Measurements from ENCODE around the gene CAMTA1. TPM values are rescaled to one million over a fixed set of nuclear protein-coding genes. Genes with fewer than 3 reads are reported as not detected.

The CAMTA1 gene
- total RNA-seq, 3 donors from 2014 or later: 73.4 to 114 (median 82.6) TPM

DNA sequence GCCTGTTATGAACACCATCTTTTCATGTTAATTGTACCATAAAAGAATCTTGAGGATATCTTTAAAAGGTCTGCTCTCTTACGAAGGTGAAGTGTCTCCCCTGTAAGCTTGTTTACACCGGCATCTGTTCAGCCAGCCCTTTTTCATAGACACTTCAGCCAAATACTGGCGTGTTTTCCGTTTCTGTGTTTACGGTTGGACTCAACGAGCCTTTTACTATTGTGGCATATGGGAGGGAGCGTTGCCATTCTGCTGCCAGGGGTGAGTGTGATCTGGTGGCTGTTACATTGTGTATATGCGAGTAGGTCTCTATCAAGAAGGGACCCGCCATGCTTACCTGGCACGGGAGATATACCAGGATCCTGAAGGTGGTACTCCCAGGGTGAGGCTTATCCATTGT, 433.8 kb downstream of the CAMTA1 start:
- Histone ChIP-seq H3K9me3 (no peaks in the 10 kb centered on the region), H3K4me3 (no peak overlapping the region), H3K36me3 (ENCODE audit: low read depth) (no peaks in the 10 kb centered on the region), H3K4me1 (ENCODE audit: low read depth) (no peaks in the 10 kb centered on the region)
- intact Hi-C loops (cut with DNase I, micrococcal nuclease): loop anchor here in 1 of 2 donors (10.0 kb wide), 1 partner anchor 494 kb away; no protein-coding TSS in a partner anchor
- ATAC-seq: no peak
- TF ChIP-seq, protein P1, sequence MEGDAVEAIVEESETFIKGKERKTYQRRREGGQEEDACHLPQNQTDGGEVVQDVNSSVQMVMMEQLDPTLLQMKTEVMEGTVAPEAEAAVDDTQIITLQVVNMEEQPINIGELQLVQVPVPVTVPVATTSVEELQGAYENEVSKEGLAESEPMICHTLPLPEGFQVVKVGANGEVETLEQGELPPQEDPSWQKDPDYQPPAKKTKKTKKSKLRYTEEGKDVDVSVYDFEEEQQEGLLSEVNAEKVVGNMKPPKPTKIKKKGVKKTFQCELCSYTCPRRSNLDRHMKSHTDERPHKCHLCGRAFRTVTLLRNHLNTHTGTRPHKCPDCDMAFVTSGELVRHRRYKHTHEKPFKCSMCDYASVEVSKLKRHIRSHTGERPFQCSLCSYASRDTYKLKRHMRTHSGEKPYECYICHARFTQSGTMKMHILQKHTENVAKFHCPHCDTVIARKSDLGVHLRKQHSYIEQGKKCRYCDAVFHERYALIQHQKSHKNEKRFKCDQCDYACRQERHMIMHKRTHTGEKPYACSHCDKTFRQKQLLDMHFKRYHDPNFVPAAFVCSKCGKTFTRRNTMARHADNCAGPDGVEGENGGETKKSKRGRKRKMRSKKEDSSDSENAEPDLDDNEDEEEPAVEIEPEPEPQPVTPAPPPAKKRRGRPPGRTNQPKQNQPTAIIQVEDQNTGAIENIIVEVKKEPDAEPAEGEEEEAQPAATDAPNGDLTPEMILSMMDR (IDR thresholded peaks at IDR 0.05): no peak
- DNase-seq: no peak

DNA sequence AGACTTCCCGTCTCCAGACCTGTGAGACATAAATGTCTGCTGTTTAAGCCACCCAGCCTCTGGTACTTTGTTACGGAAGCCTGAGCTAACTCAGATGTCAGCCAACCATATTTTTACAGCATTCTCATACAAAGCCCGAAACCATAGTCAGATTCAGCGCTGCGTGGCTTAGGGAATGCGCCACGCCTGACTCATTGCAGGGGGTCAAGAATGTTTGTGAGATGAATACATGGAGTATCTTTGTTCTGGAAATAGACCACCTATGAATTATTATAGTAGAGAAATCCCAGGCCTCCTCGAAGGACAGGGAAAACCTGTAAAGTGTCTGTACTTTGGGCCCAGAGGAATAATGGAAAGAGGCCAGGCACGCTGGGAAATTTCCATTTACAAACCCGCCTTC, 434.8 kb downstream of the CAMTA1 start:
- Histone ChIP-seq H3K4me1 (ENCODE audit: low read depth) (no peaks in the 10 kb centered on the region), H3K36me3 (ENCODE audit: low read depth) (no peaks in the 10 kb centered on the region)
- intact Hi-C loops (cut with DNase I, micrococcal nuclease): no loop called here

GRCh38 chr1:7220712-7221252, 435.5 kb downstream of the CAMTA1 start:
- DNase-seq: peak in 1 of 3 donors; percentile 15
- H3K9me3 ChIP-seq: no peaks in the 10 kb centered on the region

More for the DNA sequence above, 434.8 kb downstream of the CAMTA1 start:
- ATAC-seq: no peak
- no peak for DNase-seq
- H3K4me3 ChIP-seq: no peak overlapping the region
- TF ChIP-seq, protein P1 (IDR thresholded peaks at IDR 0.05): no peak
- no peaks in the 10 kb centered on the region for H3K9me3 ChIP-seq

DNA sequence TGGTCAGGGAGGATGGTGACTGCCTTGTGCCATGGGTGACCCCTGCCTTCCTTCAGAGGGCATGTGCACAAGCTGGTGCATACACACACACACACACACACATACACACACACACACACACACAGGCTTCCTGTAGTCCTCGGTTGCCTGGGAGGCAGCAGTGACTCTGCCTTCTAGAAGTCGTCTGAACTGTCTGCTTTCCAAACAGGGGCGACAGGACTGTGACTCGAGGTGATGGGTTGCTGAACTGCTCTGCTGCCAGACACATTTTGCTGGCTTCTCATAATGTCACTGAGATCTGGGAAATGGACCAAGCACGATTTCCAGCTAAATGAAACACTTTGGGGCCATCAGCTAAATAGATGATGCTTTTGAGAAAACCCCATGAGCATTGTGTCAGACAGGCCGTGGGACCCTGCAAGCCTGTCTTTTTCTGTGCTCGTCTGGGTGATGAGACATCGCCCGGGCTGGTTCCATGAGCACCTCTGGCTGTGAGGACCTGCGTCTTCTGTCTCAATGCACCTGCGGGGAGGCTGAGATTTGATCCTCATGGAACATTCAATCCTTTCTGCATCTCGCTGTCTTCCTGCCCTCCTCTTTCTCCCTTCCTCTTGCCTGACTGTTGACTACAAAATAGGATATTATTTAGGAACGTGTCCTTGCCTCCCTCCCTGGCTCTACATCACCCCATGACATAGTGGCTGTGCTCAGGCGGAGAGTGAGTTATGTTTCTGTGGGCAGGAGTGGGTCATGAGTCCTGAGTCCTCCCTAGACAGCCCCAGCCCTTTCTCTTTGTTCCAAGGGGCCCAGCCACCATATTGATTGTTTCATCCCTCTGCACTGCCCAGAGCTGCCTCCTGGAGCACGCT, 436.8 kb downstream of the CAMTA1 start:
- DNase-seq: no peak
- Histone ChIP-seq H3K4me1 (ENCODE audit: low read depth) (no peaks in the 10 kb centered on the region), H3K9me3 (no peaks in the 10 kb centered on the region), H3K4me3 (no peak overlapping the region), H3K36me3 (ENCODE audit: low read depth) (no peaks in the 10 kb centered on the region)
- intact Hi-C loops (cut with DNase I, micrococcal nuclease): no loop called here
- ATAC-seq: no peak
- TF ChIP-seq, protein P1 (IDR thresholded peaks at IDR 0.05): no peak

More at GRCh38 chr1:7220712-7221252, 435.5 kb downstream of the CAMTA1 start:
- ATAC-seq: no peak
- TF ChIP-seq, protein P1 (IDR thresholded peaks at IDR 0.05): no peak
- no peaks in the 10 kb centered on the region for H3K4me1 ChIP-seq (ENCODE audit: low read depth)
- no peak overlapping the region for H3K4me3 ChIP-seq
- no peaks in the 10 kb centered on the region for H3K36me3 ChIP-seq (ENCODE audit: low read depth)
- intact Hi-C loops (cut with DNase I, micrococcal nuclease): no loop called here

DNA sequence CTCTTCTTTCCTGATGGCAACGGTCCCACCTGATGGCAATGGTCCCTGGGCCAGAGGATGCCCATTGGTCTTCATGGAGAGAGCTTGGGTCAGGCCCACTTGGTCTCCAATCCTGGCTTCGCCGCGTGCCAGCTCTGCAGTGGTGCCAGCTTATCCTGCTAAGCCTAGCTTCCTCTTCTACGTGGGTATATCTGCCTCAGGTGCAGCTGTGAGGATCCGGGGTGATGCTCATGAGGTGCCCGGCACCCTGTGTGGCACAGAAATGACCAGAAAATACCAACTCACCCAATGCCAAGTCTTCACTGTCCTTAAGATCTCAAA, 437.4 kb downstream of the CAMTA1 start:
- Histone ChIP-seq H3K9me3 (no peaks in the 10 kb centered on the region), H3K4me1 (ENCODE audit: low read depth) (no peaks in the 10 kb centered on the region), H3K36me3 (ENCODE audit: low read depth) (no peaks in the 10 kb centered on the region), H3K4me3 (no peak overlapping the region)
- ATAC-seq (no peak), DNase-seq (peak in 1 of 3 donors; percentile 21)
- intact Hi-C loops (cut with DNase I, micrococcal nuclease): no loop called here
- TF ChIP-seq, protein P1 (IDR thresholded peaks at IDR 0.05): no peak

Measured in mucosa of descending colon (tissue), 3 donors.